Measurements from ENCODE around the gene WDR88. TPM values are rescaled to one million over a fixed set of nuclear protein-coding genes. Genes with fewer than 3 reads are reported as not detected.

Gene WDR88
- total and polyA plus RNA-seq, 2 of the 4 experiments (the other 2 are of a cell fraction), result not detected

DNA sequence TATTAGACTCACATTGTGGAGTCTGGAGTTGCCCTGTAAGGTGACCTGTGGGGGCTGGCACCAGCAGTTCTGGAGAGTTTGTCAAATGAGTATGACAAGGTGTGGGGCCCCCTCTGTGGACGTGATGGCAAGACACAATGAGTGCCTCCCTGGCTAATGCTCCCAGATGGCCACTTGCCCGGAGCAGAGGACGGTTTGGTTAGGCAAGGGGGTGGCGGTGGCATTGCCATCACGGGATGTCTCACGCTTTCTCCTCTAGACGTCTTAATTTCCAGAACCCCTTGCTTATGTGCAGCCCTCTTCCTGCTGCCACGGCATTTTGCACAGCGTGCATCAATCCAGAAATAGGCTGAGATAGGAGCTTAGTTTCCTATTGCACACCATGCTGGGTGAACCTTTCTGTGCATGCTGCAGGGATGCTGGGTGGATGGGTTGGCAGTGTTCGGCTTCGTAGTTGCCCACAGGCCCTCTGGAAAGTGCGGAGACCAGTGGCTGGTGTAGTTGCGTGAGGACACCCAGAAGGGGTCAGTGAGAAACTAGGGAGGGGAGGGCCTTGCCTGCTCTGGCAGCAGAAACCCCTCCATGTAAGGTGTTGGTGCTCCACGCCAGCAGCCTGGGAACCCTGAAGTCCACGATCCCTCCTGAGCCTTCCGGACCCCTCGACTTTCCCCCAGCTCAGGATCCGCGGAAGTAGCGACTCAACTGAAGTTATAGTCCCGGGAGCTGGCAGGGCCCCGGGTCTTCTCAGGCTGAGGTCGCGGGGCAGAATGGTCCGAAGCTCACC is 44.2 kb downstream of the WDR88 start:
- DNase-seq, result peak; percentile 30
- Histone ChIP-seq H3K4ac (ENCODE audit: low read depth, low read length) (peak overlapping the region; percentile 88), H2BK5ac (ENCODE audit: low read depth, low read length, poor library complexity, severe bottlenecking) (peak overlapping the region; percentile 85), H4K91ac (ENCODE audit: insufficient read depth, low read depth, low read length) (peak overlapping the region; percentile 81), H4K20me1 (ENCODE audit: insufficient read depth, low read length) (peaks cover 9% of the 10 kb centered on the region), H3K27me3 (ENCODE audit: control insufficient read depth, insufficient read depth, low read length) (no peaks in the 10 kb centered on the region), H3K4me2 (ENCODE audit: low read depth, low read length) (peak overlapping the region; percentile 93), H3K79me1 (ENCODE audit: low read depth in 1 of 2, low read length in 2 of 2) (peaks cover 11 to 23% of the 10 kb centered on the region in 2 experiments), H4K8ac (ENCODE audit: low read depth in 2 of 2, low read length in 2 of 2) (peak overlapping the region; percentile 79 to 97), H2AK9ac (replicated peaks; ENCODE audit: low read depth, low read length, poor library complexity) (peak overlapping the region; percentile 98), H3K18ac (ENCODE audit: low read depth, low read length) (peak overlapping the region; percentile 8; the same call in 1 of the 2 replicates), H3K36me3 (ENCODE audit: control insufficient read depth, insufficient read depth, low read length) (no peaks in the 10 kb centered on the region), H3K9me3 (ENCODE audit: control insufficient read depth, insufficient read depth, low read length) (no peaks in the 10 kb centered on the region), H2BK15ac (ENCODE audit: low read depth, low read length) (no peak overlapping the region), H2AK5ac (ENCODE audit: low read depth, low read length) (peak overlapping the region; percentile 81; the same call in 1 of the 2 replicates), H4K5ac (ENCODE audit: low read depth, low read length) (peak overlapping the region; percentile 13), H3K4me1 (ENCODE audit: control insufficient read depth, insufficient read depth, low read length) (peaks cover 10% of the 10 kb centered on the region), H3K9me1 (ENCODE audit: insufficient read depth, low read length) (peaks cover 12% of the 10 kb centered on the region; the same call in 1 of the 2 replicates), H2BK120ac (ENCODE audit: low read depth, low read length) (peak overlapping the region; percentile 28; the same call in 1 of the 2 replicates), H3K4me3 (ENCODE audit: insufficient read depth, low read depth, low read length) (peak overlapping the region; percentile 60), H3K14ac (replicated peaks; ENCODE audit: low read depth, low read length) (peak overlapping the region; percentile 66), H2AFZ (replicated peaks; ENCODE audit: low read length, poor library complexity) (peak overlapping the region; percentile 99), H3K56ac (ENCODE audit: extremely low read depth, insufficient read depth, low read length) (peak overlapping the region; percentile 56), H3K9ac (ENCODE audit: low read depth, low read length) (peak overlapping the region; percentile 79), H3K23ac (ENCODE audit: low read depth, low read length) (peak overlapping the region; percentile 76; the same call in 1 of the 2 replicates), H2BK20ac (ENCODE audit: low read depth, low read length) (no peak overlapping the region), H3K27ac (ENCODE audit: insufficient read depth, low read length) (peak overlapping the region; percentile 69)
- CTCF ChIA-PET, result interaction anchor here (0.5 to 1.9 kb wide), 3 partner anchors 13 to 1006 kb away, joined by 3 to 8 read pairs (median 7); no protein-coding TSS in a partner anchor
- POLR2A ChIA-PET (ENCODE audit: unreplicated experiment), result interaction anchor here (0.5 kb wide), 2 partner anchors 56 to 170 kb away, joined by 5 to 6 read pairs; no protein-coding TSS in a partner anchor
- BruUV-seq (replicated peaks), result TSS peak; percentile 40
- 0% methylated on average over 5 of the region's 25 CpGs; no CpG with 5 or more reads in 1 of the 2 experiments for WGBS, 2 experiments (ENCODE audit: extremely low coverage in 2 of 2, insufficient read length in 1 of 2)
- in situ Hi-C loops (cut with MboI; ENCODE audit: low sequenced_read_pairs), result no loop called here
- TF ChIP-seq, protein P1, sequence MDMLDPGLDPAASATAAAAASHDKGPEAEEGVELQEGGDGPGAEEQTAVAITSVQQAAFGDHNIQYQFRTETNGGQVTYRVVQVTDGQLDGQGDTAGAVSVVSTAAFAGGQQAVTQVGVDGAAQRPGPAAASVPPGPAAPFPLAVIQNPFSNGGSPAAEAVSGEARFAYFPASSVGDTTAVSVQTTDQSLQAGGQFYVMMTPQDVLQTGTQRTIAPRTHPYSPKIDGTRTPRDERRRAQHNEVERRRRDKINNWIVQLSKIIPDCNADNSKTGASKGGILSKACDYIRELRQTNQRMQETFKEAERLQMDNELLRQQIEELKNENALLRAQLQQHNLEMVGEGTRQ (IDR thresholded peaks at IDR 0.05; ENCODE audit: low read depth, low read length), result no peak
- TF ChIP-seq, protein P2, sequence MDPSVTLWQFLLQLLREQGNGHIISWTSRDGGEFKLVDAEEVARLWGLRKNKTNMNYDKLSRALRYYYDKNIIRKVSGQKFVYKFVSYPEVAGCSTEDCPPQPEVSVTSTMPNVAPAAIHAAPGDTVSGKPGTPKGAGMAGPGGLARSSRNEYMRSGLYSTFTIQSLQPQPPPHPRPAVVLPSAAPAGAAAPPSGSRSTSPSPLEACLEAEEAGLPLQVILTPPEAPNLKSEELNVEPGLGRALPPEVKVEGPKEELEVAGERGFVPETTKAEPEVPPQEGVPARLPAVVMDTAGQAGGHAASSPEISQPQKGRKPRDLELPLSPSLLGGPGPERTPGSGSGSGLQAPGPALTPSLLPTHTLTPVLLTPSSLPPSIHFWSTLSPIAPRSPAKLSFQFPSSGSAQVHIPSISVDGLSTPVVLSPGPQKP (IDR thresholded peaks at IDR 0.05; ENCODE audit: borderline replicate concordance, low read depth, low read length), result no peak
- no peak for TF ChIP-seq FOS (IDR thresholded peaks at IDR 0.05; ENCODE audit: low read depth, low read length)
- dilution Hi-C loops (cut with HindIII; ENCODE audit: low sequenced_read_pairs, unreplicated experiment), result no loop called here
- intact Hi-C loops (cut with micrococcal nuclease), result loop anchor here (2.0 to 5.0 kb wide), 3 partner anchors 31 to 204 kb away; partner anchors contain the start of genes CEP89 and FAAP24
- peak; percentile 0 for ATAC-seq (ENCODE audit: low read depth)

Measured in IMR-90 (cell line).